ENCODE results near the gene ARRDC3.
"Not testable (repeated sequence)": the region's sequence is repeated elsewhere in the genome, so short reads cannot be mapped to it uniquely, and the experiment has no call there.

Gene ARRDC3, protein sequence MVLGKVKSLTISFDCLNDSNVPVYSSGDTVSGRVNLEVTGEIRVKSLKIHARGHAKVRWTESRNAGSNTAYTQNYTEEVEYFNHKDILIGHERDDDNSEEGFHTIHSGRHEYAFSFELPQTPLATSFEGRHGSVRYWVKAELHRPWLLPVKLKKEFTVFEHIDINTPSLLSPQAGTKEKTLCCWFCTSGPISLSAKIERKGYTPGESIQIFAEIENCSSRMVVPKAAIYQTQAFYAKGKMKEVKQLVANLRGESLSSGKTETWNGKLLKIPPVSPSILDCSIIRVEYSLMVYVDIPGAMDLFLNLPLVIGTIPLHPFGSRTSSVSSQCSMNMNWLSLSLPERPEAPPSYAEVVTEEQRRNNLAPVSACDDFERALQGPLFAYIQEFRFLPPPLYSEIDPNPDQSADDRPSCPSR

DNA sequence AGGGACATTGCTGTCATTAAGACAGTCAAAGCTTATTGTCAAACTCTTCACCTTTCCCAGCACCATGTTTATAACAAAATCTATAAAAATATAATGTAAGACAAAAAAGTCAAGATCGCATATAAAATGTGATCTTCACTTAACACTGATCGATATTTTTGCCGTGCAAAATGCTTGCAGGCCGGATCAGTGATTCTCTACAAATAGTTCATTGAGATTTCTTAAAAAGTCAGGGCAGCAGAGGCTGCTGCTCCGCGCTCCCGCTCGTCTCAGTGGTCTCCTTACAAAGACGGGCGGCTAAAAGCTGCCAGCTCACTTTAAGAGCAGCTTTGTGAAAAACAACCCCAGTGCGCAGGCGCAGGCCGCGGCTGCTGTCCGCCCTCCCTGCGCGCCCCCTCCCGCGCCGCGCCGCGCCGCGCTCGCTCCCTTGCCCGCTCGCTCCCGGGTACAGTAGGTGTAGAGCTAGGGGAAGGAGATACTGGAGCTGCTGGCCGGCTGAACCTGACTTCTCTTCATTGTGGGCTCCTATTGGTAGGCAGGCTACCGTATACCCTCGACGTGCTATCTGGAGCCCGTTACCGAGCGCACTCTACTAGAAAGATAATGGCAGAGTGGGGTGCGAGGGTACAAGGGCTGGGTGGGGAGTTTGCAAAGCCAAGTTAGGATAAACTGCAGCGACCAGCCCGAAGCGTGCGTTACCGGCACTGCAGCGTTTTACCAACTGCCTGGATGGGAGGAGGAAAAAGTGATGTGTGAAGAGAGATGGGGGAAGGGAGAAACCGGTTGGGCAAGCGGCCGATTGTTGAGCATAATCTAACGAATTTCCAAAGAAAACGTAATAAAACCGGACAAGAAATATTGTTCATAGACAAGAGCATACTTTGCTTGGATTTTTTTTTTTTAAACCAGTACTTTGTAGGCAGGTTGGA, at the start of gene ARRDC3:
TSS of gene ARRDC3 (minus strand) at position 291 of the 929 bp plus-strand sequence. CDS start at position 66, 225 bp downstream.
- peak; percentile 96 for DNase-seq

DNA sequence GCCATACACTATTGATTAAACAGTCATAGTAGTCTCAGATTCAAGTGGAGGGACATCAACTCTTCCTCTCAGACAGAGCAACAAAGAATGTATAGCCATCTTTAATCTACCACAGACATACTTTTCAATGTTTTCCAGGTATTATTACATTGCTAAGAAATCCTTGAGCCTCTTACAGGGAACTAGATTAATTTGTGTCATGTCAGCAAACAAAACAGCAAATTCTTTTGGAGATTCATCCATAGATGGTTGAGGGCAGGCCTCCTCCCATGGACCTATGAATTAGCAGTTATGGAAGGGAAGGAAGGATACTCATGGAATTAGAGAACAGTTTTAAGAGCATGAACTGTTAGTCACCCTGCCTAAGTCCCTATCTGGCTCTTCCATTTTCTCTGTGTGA, 47.8 kb upstream of the ARRDC3 start:
- DNase-seq: no peak

DNA sequence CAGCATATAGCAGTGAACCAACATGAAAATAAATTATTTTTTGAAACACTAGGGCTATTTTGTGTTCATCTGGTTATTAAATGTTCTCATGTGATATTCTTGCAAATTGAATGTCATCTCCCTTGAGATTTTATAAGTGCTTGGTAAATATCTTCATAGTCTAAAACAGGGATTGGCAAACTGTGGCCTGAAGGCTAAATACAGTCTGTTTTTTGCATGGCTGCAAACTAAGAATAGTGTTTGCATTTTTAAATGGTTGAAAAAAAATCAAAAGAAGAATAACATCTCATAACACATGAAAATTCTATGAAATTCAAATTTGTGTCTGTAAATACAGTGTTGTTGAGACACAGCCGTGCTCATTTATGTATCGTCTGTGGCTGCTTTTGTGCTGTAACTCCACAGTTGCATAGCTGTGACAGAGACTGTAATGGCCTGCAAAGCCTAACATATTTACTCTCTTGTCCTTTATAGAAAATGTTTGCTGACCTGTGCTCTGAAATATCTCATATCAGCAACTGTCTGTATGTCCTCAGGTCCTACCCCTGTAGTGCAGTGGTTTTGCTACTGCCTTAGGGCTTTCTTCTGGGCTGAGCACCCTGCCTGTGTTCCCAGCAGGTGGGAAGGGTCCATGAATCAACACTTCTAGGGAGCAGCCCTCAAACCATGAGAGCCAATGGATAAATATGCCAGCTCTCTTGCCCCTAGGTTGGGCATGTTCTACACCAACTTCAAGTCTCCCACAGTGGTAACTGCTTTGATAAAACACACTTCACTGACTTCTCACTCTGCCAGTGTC, 41.7 kb upstream of the ARRDC3 start:
- DNase-seq: no peak

DNA sequence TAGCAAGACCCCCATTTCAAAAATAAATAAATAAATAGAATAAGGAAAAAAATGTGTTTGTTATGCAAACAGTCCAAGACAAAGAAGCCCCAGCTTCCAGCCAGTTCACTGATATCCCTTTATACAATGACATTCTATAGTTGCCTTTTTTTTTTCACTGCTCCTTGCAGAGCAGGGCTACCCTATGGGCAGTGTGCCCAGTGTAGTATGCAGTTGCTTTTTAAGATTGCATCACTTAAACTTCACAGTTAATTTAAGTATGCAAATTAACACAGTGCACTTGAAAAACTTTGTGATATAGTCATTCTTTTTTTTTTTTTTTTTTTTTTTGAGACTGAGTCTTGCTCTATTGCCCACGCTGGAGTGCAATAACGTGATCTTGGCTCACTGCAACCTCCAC, 40.8 kb upstream of the ARRDC3 start:
- DNase-seq: no peak

DNA sequence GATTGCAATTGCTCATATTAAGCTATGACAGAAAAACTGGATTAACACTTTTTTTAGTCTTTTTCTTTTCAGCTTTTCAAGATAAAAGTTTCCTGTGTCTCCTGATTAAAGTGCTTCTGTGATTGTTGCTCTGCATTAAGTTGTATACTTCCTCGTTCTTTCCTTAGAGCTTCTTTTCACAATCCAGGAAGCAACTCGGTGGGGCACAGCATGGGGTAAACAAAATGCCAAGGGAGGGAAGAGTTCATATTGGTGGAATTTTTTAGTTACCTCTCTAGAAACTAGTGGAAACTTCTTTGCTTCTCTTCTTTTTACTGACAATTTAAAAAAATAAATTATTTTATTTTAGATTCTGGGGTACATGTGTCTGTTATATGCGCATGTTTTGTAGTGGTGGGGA, 37.8 kb upstream of the ARRDC3 start:
- DNase-seq: no peak

DNA sequence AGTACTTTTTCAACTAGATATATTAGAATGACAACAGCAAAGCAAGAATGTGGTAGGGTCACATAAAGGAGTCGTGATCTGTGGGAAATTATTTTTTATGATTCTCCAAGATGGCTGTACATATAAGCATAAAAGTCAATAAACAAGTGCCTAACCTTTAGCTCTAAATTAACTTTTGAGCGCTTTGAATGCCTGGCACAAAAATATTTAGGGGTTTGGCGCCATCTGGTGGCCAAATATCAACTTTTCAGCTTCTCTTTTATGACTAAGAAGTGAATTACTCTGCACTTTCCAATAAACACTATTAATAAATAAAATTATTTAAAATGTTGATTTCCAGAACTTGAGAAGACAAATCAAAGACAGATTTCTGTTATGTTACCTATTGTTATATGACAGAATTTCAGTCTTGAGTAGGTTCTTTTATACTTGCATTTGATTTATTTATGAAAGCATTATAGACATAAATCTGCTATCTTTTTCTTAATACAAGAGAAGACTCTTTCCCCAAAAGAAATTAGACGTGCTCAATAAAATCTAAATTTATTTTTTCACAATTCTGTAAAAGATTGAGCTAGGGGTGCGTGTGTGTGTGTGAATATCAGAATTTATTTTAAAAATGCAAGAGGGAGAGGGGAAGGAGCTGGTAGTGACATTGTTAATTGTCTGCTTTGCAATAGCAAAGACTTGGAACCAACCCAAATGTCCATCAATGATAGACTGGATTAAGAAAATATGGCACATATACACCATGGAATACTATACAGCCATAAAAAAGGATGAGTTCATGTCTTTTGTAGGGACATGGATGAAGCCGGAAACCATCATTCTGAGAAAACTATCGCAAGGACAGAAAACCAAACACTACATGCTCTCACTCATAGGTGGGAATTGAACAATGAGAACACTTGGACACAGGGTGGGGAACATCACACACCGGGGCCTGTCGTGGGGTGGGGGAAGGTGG, 36.7 kb upstream of the ARRDC3 start:
- DNase-seq: peak; percentile 77

DNA sequence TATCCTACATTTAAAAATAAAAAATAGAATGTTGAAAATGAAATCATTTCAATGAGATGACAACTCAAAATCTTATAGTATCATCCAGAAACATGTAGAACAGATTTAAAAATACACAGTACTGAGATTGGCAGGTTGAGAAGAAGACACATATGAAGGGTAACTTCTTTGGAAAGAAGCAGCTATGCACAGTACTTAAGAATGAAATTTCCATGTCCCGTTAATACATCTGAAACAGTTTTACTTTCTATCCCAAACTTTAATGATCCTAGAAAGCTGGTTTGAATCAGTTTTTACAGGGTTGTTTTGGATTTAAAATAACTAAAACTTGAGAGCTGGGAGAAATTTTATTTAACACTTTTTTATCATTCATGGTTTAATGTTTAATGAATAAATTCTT, 36.0 kb upstream of the ARRDC3 start:
- no peak for DNase-seq

DNA sequence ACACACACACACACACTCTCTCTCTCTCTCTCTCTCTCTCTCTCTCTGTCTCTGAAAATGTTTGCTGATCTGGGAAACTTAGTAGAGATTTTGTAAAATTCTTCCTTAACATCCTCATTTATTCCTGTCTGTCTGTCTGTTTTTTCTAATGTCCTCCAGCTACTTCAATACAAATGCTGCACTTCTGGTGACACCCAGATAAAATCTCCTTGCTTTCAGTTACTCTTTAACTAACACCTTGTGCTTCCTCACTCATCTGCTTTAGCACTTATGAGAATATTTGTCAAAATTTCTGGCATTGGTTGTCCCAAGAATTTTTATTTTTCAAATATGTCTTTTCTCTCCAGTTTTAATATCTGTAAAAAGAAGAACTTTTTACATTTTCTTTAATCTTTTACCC, 35.0 kb upstream of the ARRDC3 start:
- no peak for DNase-seq

DNA sequence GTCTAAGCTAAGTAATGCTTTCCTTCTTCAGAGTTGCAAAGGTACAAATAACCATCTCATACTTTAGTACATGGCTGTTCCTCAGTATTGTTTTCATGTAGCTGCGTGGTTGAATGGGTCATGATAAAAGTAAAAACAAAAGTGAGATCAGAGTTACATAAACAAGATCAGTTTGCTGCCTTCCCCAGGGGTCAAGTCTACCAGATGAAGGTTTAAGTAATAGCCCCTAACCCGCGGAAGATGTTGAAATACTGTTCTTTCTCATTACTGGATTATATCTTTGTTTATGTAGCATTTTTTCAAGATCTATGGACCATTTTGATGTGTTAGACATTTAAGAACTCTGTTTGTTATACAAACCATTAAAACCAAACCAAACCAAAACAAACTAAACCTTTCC, 34.1 kb upstream of the ARRDC3 start:
- DNase-seq: no peak

DNA sequence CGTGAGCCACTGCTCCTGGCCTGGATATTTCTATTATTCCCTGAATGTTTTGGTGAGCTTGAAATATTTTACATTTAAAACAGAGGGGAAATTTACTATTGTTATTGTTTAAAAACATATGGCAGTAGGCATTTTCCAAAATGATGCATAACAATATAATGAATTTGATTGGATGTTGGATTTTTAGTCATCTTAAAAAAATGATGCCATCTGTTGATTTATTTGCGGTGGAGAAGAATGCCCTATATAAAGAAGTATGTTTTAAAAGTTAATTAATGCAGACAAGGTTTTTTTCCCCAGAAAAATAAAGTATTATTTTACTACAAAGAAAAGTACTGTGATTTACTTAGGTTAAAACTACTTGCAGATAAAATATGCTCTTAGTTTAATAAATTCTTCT, 33.4 kb upstream of the ARRDC3 start:
- DNase-seq: no peak

DNA sequence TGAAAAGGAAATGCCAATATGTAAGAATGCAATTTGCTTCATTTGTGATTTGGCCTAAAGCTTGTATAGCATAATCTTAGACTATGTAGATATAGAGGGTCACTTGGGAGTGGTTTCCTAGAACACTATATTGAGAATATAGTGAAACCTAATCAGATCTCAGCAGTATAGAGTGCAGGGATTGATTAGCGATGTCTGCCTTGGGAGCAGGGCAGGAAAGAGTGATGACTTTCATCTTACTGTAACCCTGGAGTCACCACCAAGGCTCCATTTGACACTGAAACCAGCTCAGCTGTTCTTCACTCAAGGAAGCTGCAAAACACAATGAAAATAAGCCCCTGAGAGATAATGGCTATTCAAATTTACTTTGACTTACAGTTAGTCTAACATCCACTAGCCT, 26.2 kb upstream of the ARRDC3 start:
- no peak for DNase-seq

DNA sequence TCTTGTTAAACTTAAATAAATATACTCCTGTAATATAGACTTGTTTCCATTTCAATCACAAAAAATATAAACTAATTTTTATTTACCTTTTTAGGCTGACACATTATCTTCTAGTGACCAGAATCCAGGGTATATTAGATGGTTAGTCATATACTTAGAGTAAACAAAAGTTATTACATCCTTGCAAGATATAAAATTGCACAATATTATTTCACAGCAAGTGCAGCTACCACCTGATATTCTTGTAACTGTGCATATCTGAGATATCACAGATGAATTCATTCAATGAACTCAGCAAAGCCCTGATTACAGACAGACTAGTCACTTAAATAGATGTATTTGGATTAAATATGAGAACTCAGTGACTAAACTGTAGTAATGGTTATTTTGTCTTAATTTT, 25.6 kb upstream of the ARRDC3 start:
- DNase-seq: no peak

DNA sequence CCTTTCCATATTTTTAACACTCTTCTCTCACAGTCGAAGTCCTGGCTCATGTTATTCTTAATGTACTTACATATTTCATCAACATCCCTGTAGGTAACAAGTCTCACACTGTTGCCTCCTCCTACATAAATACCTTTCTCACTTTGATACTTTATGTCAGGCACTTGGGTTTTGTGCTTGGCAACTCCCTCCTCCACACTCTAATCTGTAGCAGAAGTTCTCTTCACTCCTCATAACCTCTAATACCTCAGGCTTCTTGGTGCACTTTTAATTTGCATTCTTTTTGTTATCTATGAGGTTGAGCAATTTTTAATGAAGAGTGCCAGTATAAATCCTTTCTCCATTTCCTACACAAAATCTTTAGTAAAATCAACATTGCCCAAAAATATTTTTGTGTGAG, 24.1 kb upstream of the ARRDC3 start:
- DNase-seq: no peak

DNA sequence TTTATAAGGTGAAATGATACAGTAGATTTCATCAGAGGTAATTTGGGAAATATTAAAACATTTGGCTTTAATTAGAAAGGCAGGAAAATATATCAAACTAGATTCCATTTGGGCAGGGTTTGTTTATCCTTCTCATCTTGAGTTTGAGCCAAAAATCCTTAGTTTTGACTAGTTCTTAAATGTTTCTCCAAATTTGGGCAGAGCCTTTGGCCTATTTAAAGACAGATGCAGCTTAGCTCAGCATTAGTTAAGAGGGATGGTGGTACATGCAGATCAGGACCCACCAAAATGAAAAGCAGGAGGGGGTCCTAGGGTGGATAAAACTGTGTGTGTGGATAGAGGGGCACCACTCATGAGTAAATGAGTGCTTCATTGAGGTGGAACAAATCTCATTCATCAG, 20.3 kb upstream of the ARRDC3 start:
- no peak for DNase-seq

DNA sequence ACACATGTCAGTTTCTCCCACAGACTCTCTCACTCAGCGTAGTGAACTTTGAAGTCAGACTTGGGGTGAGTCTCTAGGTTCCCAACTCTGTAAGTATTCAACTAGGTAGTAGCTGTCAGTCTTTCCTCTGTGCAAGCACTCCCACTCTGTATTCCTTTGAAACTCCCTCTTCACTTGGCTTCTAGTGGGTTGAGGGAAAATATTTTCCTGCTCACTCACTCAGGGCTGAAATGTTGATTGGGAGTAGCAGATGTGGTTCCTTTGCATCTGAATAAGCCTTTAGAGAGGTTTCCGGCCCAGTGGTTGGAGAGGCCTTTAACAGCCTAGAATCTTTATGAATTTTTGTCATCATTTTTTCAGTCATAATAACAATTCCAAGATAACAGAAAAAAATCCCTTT, 18.1 kb upstream of the ARRDC3 start:
- no peak for DNase-seq

DNA sequence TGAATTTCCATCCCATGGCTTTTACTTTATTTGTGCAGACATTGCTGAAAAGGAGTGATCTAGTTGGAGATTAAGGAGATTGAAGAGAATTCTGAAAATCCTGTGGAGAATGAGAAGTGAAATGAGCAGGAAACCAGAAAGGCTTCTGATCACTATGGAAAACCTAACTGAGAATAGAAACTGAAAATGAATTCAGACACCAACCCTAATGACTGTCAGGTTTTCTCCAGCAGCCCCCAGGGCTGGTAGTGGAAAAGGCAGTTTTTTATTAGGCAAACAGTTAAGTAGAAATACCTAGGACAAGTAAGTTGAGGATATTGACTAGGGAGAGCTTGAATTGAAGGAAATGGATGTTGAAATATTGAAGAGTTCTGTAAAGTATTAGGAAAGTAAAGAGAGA, 14.7 kb upstream of the ARRDC3 start:
- no peak for DNase-seq

DNA sequence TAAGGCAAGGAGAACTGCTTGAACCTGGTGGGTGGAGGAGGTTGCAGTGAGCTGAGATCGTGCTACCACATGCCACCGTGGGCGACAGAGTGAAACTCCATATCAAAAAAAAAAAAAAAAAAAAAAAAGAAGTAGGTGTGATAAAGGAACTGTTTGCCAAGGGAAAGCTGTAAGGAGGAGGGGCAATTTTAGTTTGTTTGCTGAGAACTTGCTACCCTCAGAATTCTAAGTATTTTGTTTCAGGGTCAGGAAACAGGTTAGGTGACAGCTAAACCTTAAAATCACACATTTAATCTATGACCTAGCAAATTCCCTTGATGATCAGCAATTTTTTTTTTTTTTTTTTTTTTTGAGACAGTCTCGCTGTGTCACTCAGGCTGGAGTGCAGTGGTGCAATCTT, 7.2 kb upstream of the ARRDC3 start:
- no peak for DNase-seq

DNA sequence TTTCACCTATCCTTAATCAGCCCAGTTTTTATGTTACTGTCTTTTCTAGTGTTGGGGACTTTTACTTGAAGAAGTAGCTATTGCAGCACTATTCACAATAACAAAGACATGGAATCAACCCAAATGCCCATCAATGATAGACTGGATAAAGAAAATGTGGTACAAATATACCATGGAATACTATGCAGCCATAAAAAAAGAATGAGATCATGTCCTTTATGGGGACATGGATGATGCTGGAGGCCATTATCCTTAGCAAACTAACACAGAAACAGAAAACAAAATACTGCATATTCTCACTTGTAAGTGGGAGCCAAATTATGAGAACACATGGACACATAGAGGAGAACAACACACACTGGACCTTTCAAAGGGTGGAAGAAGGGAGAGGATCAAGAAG, 6.4 kb upstream of the ARRDC3 start:
- not testable (repeated sequence) for DNase-seq

DNA sequence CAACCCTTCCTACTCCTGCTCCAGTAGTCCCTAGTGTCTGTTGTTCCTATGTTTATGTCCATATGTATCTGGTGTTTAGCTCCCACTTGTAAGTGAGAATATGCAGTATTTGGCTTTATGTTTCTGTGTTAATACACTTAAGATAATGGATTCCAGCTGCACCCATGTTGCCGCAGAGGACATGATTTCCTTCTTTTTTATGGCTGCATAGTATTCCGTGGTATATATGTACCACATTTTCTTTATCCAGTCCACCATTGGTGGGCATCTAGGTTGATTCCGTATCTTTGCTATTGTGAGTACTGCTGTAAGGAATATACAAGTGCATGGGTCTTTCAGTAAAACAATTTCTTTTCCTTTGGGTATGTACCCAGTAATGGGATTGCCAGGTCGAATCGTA, 5.2 kb upstream of the ARRDC3 start:
- no peak for DNase-seq

DNA sequence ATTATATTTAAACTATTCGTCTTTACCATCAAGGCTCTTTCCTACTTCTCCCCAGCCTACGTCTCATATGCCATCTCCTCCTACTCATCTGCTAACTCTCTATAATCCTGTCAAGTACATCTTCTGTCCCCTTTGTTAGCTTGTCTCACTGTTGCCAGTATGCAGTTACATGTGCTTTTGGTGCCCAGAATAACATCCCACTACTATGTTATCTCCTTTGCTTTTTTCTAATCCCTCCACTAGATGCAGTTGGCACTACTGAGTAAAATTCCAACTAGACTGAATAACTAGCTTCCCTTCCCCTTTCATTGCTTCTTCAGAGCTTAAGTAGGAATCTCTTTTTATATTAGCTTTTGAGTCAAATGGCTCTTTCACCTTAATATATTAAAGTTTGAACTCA, 3.0 kb upstream of the ARRDC3 start:
- no peak for DNase-seq

DNA sequence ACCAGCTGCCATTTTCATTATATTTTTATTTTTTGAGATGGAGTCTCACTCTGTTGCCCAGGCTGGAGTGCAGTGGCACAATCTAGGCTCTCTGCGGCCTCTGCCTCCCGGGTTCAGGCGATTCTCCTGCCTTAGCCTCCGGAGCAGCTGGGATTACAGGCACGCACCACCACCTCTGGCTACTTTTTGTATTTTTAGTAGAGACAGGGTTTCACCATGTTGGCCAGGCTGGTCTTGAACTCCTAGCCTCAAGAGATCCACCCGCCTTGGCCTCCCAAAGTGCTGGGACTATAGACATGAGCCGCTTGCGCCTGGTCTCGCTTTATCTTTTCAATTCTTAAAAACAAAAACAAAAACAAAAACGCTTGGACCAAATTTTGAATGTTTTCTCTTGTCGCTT, 2.5 kb upstream of the ARRDC3 start:
- not testable (repeated sequence) for DNase-seq

Measured in midbrain (tissue), 1 donor.